Measurements from ENCODE around the gene KCNMB2. TPM values are rescaled to one million over a fixed set of nuclear protein-coding genes. Genes with fewer than 3 reads are reported as not detected.

The KCNMB2 gene
- polyA plus RNA-seq, 1 of the 3 experiments (the other 2 are of a cell fraction): not detected

GRCh38 chr3:178603735-178604134 is 67.5 kb downstream of the KCNMB2 start:
- 0% methylated on average over 1 of the region's 1 CpG for WGBS (ENCODE audit: low lambda C conversion rate)
- ChIA-PET CTCF (no interaction called here), POLR2A (no interaction called here)
- DNase-seq: no peak
- Histone ChIP-seq H3K27me3 (ENCODE audit: insufficient read depth) (no peaks in the 10 kb centered on the region), H3K36me3 (replicated peaks in 1 of 2; ENCODE audit: control insufficient read depth in 1 of 2, insufficient read depth in 2 of 2, low read length in 1 of 2) (no peaks in the 10 kb centered on the region), H3K9ac (no peak overlapping the region), H2AFZ (ENCODE audit: low read depth) (no peak overlapping the region), H3K9me2 (no peaks in the 10 kb centered on the region), H3K4me1 (ENCODE audit: control insufficient read depth in 1 of 2, insufficient read depth in 2 of 2, low read depth in 1 of 2, low read length in 1 of 2) (no peaks in the 10 kb centered on the region; a peak in 1 of 4 replicates), H3K79me2 (ENCODE audit: insufficient read depth) (no peaks in the 10 kb centered on the region), H3K4me2 (no peak overlapping the region), H3K27ac (ENCODE audit: low read depth in 2 of 2, low read length in 1 of 2) (no peak overlapping the region), H3F3A (replicated peaks; ENCODE audit: insufficient read depth) (no peaks in the 10 kb centered on the region), H3K9me3 (no peaks in the 10 kb centered on the region), H3K4me3 (ENCODE audit: low read depth in 2 of 2, low read length in 1 of 2) (no peak overlapping the region), H4K20me1 (ENCODE audit: insufficient read depth) (no peaks in the 10 kb centered on the region)
- TF ChIP-seq GABPA (IDR thresholded peaks at IDR 0.05; ENCODE audit: low read depth): no peak

GRCh38 chr3:178618197-178618596 is 82.0 kb downstream of the KCNMB2 start:
- Histone ChIP-seq H3K4me1 (ENCODE audit: control insufficient read depth in 1 of 2, insufficient read depth in 2 of 2, low read depth in 1 of 2, low read length in 1 of 2) (no peaks in the 10 kb centered on the region), H3F3A (replicated peaks; ENCODE audit: insufficient read depth) (no peaks in the 10 kb centered on the region), H3K9ac (no peak overlapping the region), H3K4me3 (ENCODE audit: low read depth in 2 of 2, low read length in 1 of 2) (no peak overlapping the region), H3K27me3 (ENCODE audit: insufficient read depth) (no peaks in the 10 kb centered on the region), H4K20me1 (ENCODE audit: insufficient read depth) (no peaks in the 10 kb centered on the region), H3K79me2 (ENCODE audit: insufficient read depth) (no peaks in the 10 kb centered on the region), H3K9me3 (no peaks in the 10 kb centered on the region), H2AFZ (ENCODE audit: low read depth) (no peak overlapping the region), H3K27ac (ENCODE audit: low read depth in 2 of 2, low read length in 1 of 2) (no peak overlapping the region), H3K4me2 (no peak overlapping the region), H3K36me3 (replicated peaks in 1 of 2; ENCODE audit: control insufficient read depth in 1 of 2, insufficient read depth in 2 of 2, low read length in 1 of 2) (no peaks in the 10 kb centered on the region), H3K9me2 (no peaks in the 10 kb centered on the region)
- no peak for DNase-seq
- WGBS (ENCODE audit: low lambda C conversion rate): 25% methylated on average over 3 of the region's 3 CpGs
- TF ChIP-seq CTCF (IDR thresholded peaks at IDR 0.05) (no peak), RAD21 (IDR thresholded peaks at IDR 0.05; ENCODE audit: low read length) (no peak), MAX (IDR thresholded peaks at IDR 0.05; ENCODE audit: low read depth) (no peak), GATA2 (CRISPR knock-in tag; IDR thresholded peaks at IDR 0.05) (no peak), TAF1 (IDR thresholded peaks at IDR 0.05; ENCODE audit: borderline replicate concordance, low read depth, low read length) (no peak), POLR2AphosphoS5 (IDR thresholded peaks at IDR 0.05; ENCODE audit: low read depth, low read length) (no peak), RCOR1 (IDR thresholded peaks at IDR 0.05; ENCODE audit: low read length) (no peak)
- ChIA-PET POLR2A (no interaction called here), CTCF (interaction anchor here (1.3 kb wide), 1 partner anchor 35 kb away, joined by 4 read pairs; no protein-coding TSS in a partner anchor)

- POLR2A ChIA-PET: no interaction called here
- no peak overlapping the region for H2AFZ ChIP-seq (ENCODE audit: low read depth)
- no peaks in the 10 kb centered on the region for H3K9me2 ChIP-seq
- H4K20me1 ChIP-seq (ENCODE audit: insufficient read depth): no peaks in the 10 kb centered on the region
- CTCF ChIA-PET: interaction anchor here (1.3 kb wide), 1 partner anchor 35 kb away, joined by 4 read pairs; no protein-coding TSS in a partner anchor
- H3K36me3 ChIP-seq (replicated peaks in 1 of 2; ENCODE audit: control insufficient read depth in 1 of 2, insufficient read depth in 2 of 2, low read length in 1 of 2): no peaks in the 10 kb centered on the region
- TF ChIP-seq USF1 (IDR thresholded peaks at IDR 0.05; ENCODE audit: borderline replicate concordance, low read depth) (no peak), MEF2A (IDR thresholded peaks at IDR 0.05; ENCODE audit: borderline replicate concordance, low read depth) (no peak), GATA2 (CRISPR knock-in tag; IDR thresholded peaks at IDR 0.05) (no peak), FOXJ3 (CRISPR knock-in tag; IDR thresholded peaks at IDR 0.05) (no peak), ZBTB33 (IDR thresholded peaks at IDR 0.05; ENCODE audit: borderline replicate concordance, low read depth) (no peak), SMC3 (IDR thresholded peaks at IDR 0.05; ENCODE audit: low read depth, low read length) (no peak), FOSL2 (IDR thresholded peaks at IDR 0.05; ENCODE audit: borderline replicate concordance, low read depth) (no peak), YY1 (IDR thresholded peaks at IDR 0.05; ENCODE audit: low read depth) (no peak), TAF1 (IDR thresholded peaks at IDR 0.05; ENCODE audit: borderline replicate concordance, low read depth, low read length) (no peak)
- no peaks in the 10 kb centered on the region for H3K4me1 ChIP-seq (ENCODE audit: control insufficient read depth in 1 of 2, insufficient read depth in 2 of 2, low read depth in 1 of 2, low read length in 1 of 2)
- no peaks in the 10 kb centered on the region for H3K9me3 ChIP-seq
- no peak overlapping the region for H3K4me2 ChIP-seq
- no peak overlapping the region for H3K27ac ChIP-seq (ENCODE audit: low read depth in 2 of 2, low read length in 1 of 2)
- H3F3A ChIP-seq (replicated peaks; ENCODE audit: insufficient read depth): no peaks in the 10 kb centered on the region
- no peak overlapping the region for H3K4me3 ChIP-seq (ENCODE audit: low read depth in 2 of 2, low read length in 1 of 2)
- 39% methylated on average over 2 of the region's 2 CpGs for WGBS (ENCODE audit: low lambda C conversion rate)
- H3K9ac ChIP-seq: no peak overlapping the region
- no peaks in the 10 kb centered on the region for H3K79me2 ChIP-seq (ENCODE audit: insufficient read depth)
- DNase-seq: no peak
- no peaks in the 10 kb centered on the region for H3K27me3 ChIP-seq (ENCODE audit: insufficient read depth)
Observed at GRCh38 chr3:178618896-178619295, 82.7 kb downstream of the KCNMB2 start.

Measured in SK-N-SH (cell line).